Smooth muscle cell (in vitro differentiated cells): ENCODE results near the gene ATP6V0B. TPM values are rescaled to one million over a fixed set of nuclear protein-coding genes. Genes with fewer than 3 reads are reported as not detected.

Source experiments
- DNase-seq: peaks from one replicate; lab custom pipeline; 2025; ENCODE audit not compliant: unreplicated experiment; lab: John Stamatoyannopoulos, UW
- H2AFZ ChIP-seq: fragments of 200-600 bp; sonication (generic); 2 replicates; pipeline ENCODE4 v1.6.0; 2016; ENCODE audit warnings: antibody characterized with exemption, low read depth, mild to moderate bottlenecking
- H3F3A ChIP-seq: fragments of 200-600 bp; sonication (generic); 2 replicates; pipeline ENCODE4 v1.6.0; 2017; ENCODE audit warnings: antibody characterized with exemption, low read depth
- H3K27ac ChIP-seq: fragments of 200-600 bp; sonication (generic); 2 replicates; pipeline ENCODE4 v1.5.1; 2016; ENCODE audit warnings: low read depth, mild to moderate bottlenecking
- H3K27me3 ChIP-seq: fragments of 200-600 bp; sonication (generic); 2 replicates; pipeline ENCODE4 v1.6.1; 2016; ENCODE audit warnings: low read depth, mild to moderate bottlenecking
- H3K36me3 ChIP-seq: fragments of 200-600 bp; sonication (generic); 2 replicates; pipeline ENCODE4 v1.5.1; 2016; ENCODE audit warnings: low read depth
- H3K4me1 ChIP-seq: fragments of 200-600 bp; sonication (generic); 2 replicates; pipeline ENCODE4 v1.5.1; 2016; ENCODE audit warnings: low read depth
- H3K4me2 ChIP-seq: fragments of 200-600 bp; sonication (generic); 2 replicates; pipeline ENCODE4 v1.6.0; 2016; ENCODE audit warnings: mild to moderate bottlenecking
- H3K4me3 ChIP-seq: fragments of 200-600 bp; sonication (generic); 2 replicates; pipeline ENCODE4 v1.5.1; 2016; ENCODE audit warnings: mild to moderate bottlenecking
- H3K79me2 ChIP-seq: fragments of 200-600 bp; sonication (generic); 2 replicates; pipeline ENCODE4 v1.6.0; 2016; ENCODE audit warnings: low read depth, mild to moderate bottlenecking
- H3K9ac ChIP-seq: fragments of 200-600 bp; sonication (generic); 2 replicates; pipeline ENCODE4 v1.6.0; 2016; ENCODE audit warnings: low read depth
- H3K9me3 ChIP-seq: fragments of 200-600 bp; sonication (generic); replicated peaks from 2 replicates; pipeline ENCODE4 v1.5.1; 2016; ENCODE audit warnings: low read depth
- H4K20me1 ChIP-seq: fragments of 200-600 bp; sonication (generic); 2 replicates; pipeline ENCODE4 v1.6.0; 2016; ENCODE audit warnings: low read depth
- CTCF ChIP-seq: fragments of 200-600 bp; sonication (generic); IDR thresholded peaks from 2 replicates; pipeline ENCODE4 v1.5.1; 2017; ENCODE audit warnings: borderline replicate concordance, mild to moderate bottlenecking, antibody characterized with exemption; ENCODE audit not compliant: insufficient read depth, poor library complexity, severe bottlenecking
- WGBS: methylation state at CpG from one replicate; pipeline ENCODE4 v1.1.7; 2016; ENCODE audit warnings: low lambda C conversion rate; 5-methylcytosine and 5-hydroxymethylcytosine counted together
- polyA plus RNA-seq: library from polyadenylated mRNA; unstranded; fragments of >200 nt; fragmentation: Nextera tagmentation; extraction: Ambion mirVana; gene quantifications from 2 replicates; pipeline ENCODE4 v1.2.1, GENCODE V29; 2016
- total RNA-seq: library from RNA; depleted of rRNA; stranded (reverse); fragments of >200 nt; gene quantifications from 2 replicates; pipeline ENCODE4 v1.2.3, GENCODE V29; 2014

Gene ATP6V0B
- total and polyA plus RNA-seq, 2 experiments from 2014 or later: 106 to 203 TPM

GRCh38 chr1:43983253-43983899 lies 8.6 kb downstream of the ATP6V0B start:
- no peak overlapping the region for H3K27ac ChIP-seq
- no peak for TF ChIP-seq CTCF
- 91% methylated on average over 12 of the region's 12 CpGs for WGBS
- no peak overlapping the region for H3K4me3 ChIP-seq
- DNase-seq: no peak
- peaks cover 8% of the 10 kb centered on the region for H3K79me2 ChIP-seq
- H3K4me2 ChIP-seq: no peak overlapping the region
- no peaks in the 10 kb centered on the region for H3K9me3 ChIP-seq
- H4K20me1 ChIP-seq: peaks cover 49% of the 10 kb centered on the region
- H3K27me3 ChIP-seq: no peaks in the 10 kb centered on the region
- H2AFZ ChIP-seq: no peak overlapping the region
- no peak overlapping the region for H3K9ac ChIP-seq
- H3K4me1 ChIP-seq: peaks cover 4% of the 10 kb centered on the region
- H3K36me3 ChIP-seq: no peaks in the 10 kb centered on the region
- peaks cover 6% of the 10 kb centered on the region for H3F3A ChIP-seq

- no peak for DNase-seq
- Histone ChIP-seq H3K36me3 (no peaks in the 10 kb centered on the region), H3K4me1 (no peaks in the 10 kb centered on the region), H3K27me3 (no peaks in the 10 kb centered on the region), H3K9me3 (no peaks in the 10 kb centered on the region), H3K79me2 (peaks cover 7% of the 10 kb centered on the region), H3F3A (peaks cover 6% of the 10 kb centered on the region), H3K27ac (no peak overlapping the region), H4K20me1 (peaks cover 48% of the 10 kb centered on the region), H3K4me3 (no peak overlapping the region), H3K4me2 (no peak overlapping the region), H3K9ac (no peak overlapping the region), H2AFZ (no peak overlapping the region)
- TF ChIP-seq CTCF: no peak
- over 99% methylated on average over 16 of the region's 16 CpGs for WGBS
Observed at GRCh38 chr1:43984855-43985254, 10.1 kb downstream of the ATP6V0B start.

DNA sequence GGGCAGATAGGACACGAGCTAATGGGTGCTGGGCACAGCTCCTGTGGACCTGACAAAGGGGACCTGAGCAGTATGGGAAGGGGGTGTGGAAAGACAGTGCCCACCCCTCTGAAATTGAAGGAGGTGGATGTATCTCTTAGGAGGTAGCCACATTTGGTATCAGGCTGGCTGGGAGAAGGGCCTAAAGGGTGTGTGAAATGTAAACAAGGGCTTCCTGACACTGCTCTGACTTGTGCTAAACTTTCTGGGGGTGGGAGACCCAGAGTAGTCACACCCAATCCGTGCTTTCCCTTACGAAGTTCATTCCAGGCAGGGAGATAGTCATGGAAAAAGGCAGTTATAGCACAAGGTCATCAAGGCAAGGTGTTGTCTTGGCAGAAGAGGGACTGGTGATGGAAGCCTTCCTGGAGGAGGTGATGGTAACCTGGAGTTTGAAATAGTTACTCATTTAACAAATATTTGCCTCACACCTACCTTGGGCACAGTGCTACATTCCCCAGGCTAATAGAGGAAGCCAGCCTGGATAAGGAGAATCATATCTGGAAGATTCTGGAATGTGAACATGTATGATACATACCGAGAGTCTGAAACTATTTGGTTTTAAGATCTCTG lies 11.3 kb downstream of the ATP6V0B start:
- Histone ChIP-seq H3K36me3 (no peaks in the 10 kb centered on the region), H3F3A (peaks cover 6% of the 10 kb centered on the region), H3K9me3 (no peaks in the 10 kb centered on the region), H3K4me2 (no peak overlapping the region), H3K27ac (no peak overlapping the region), H3K27me3 (no peaks in the 10 kb centered on the region), H3K4me1 (peaks cover 4% of the 10 kb centered on the region), H3K4me3 (no peak overlapping the region), H2AFZ (no peak overlapping the region), H3K9ac (no peak overlapping the region), H3K79me2 (peaks cover 7% of the 10 kb centered on the region), H4K20me1 (peaks cover 38% of the 10 kb centered on the region)
- 83% methylated on average over 4 of the region's 4 CpGs for WGBS
- TF ChIP-seq CTCF: no peak
- DNase-seq: no peak

- 84% methylated on average over 6 of the region's 6 CpGs for WGBS
- Histone ChIP-seq H3K4me1 (peaks cover 5% of the 10 kb centered on the region), H3K9me3 (no peaks in the 10 kb centered on the region), H4K20me1 (peaks cover 32% of the 10 kb centered on the region), H3K27ac (peak overlapping the region; percentile 4), H3K4me2 (no peak overlapping the region), H3K79me2 (peaks cover 2% of the 10 kb centered on the region), H3K27me3 (no peaks in the 10 kb centered on the region), H3K36me3 (no peaks in the 10 kb centered on the region), H3K4me3 (no peak overlapping the region), H2AFZ (no peak overlapping the region), H3K9ac (no peak overlapping the region), H3F3A (peaks cover 6% of the 10 kb centered on the region)
- TF ChIP-seq CTCF: no peak
- no peak for DNase-seq
Observed at GRCh38 chr1:43986712-43987111, 12.0 kb downstream of the ATP6V0B start.
